Dendritic cell treated with granulocyte-macrophage colony-stimulating factor and Interleukin-4, amounts not matched to agents 40 ng/mL and 50 ng/mL, for 4 days (primary cell): ENCODE data around the gene MRPS2.
"Not testable (repeated sequence)": the region's sequence is repeated elsewhere in the genome, so short reads cannot be mapped to it uniquely, and the experiment has no call there.

ENCODE experiments used
- H3K27ac Mint-ChIP-seq: one replicate; pipeline ENCODE4 v1.8.0; 2022; ENCODE audit warnings: mild to moderate bottlenecking, mixed read lengths
- H3K27me3 Mint-ChIP-seq: one replicate; pipeline ENCODE4 v1.8.0; 2022; ENCODE audit warnings: mild to moderate bottlenecking, mixed read lengths
- H3K36me3 Mint-ChIP-seq: one replicate; pipeline ENCODE4 v1.8.0; 2022; ENCODE audit warnings: low read depth, mixed read lengths
- H3K4me1 Mint-ChIP-seq: one replicate; pipeline ENCODE4 v1.8.0; 2022; ENCODE audit warnings: low read depth, mixed read lengths
- H3K4me3 Mint-ChIP-seq: one replicate; pipeline ENCODE4 v1.8.0; 2022; ENCODE audit warnings: mild to moderate bottlenecking, moderate library complexity, mixed read lengths
- H3K9me3 Mint-ChIP-seq: one replicate; pipeline ENCODE4 v1.8.0; 2022; ENCODE audit warnings: mixed read lengths
- intact Hi-C: fragments of 100-400 bp; cut with micrococcal nuclease; formaldehyde crosslinking; loops from one replicate; pipeline ENCODE4 v1.15.0; 2022

MRPS2 gene

GRCh38 chr9:135512904-135513303 is 12.4 kb downstream of the MRPS2 start:
- Mint-ChIP-seq H3K27me3 (peaks cover 23% of the 10 kb centered on the region), H3K36me3 (no peaks in the 10 kb centered on the region), H3K27ac (no peak overlapping the region), H3K4me3 (no peak overlapping the region), H3K4me1 (no peaks in the 10 kb centered on the region), H3K9me3 (peaks cover 13% of the 10 kb centered on the region)
- intact Hi-C loops, result no loop called here

- no peak overlapping the region for H3K27ac Mint-ChIP-seq
- peaks cover 13% of the 10 kb centered on the region for H3K9me3 Mint-ChIP-seq
- H3K36me3 Mint-ChIP-seq, result no peaks in the 10 kb centered on the region
- H3K4me1 Mint-ChIP-seq, result no peaks in the 10 kb centered on the region
- peaks cover 25% of the 10 kb centered on the region for H3K27me3 Mint-ChIP-seq
- no peak overlapping the region for H3K4me3 Mint-ChIP-seq
- intact Hi-C loops, result no loop called here
These were observed 12.9 kb downstream of the MRPS2 start for GRCh38 chr9:135513351-135513846.

GRCh38 chr9:135513906-135514305 is 13.4 kb downstream of the MRPS2 start:
- H3K27me3 Mint-ChIP-seq, result peaks cover 27% of the 10 kb centered on the region
- H3K4me3 Mint-ChIP-seq, intact Hi-C loops, H3K27ac Mint-ChIP-seq, H3K9me3 Mint-ChIP-seq, H3K4me1 Mint-ChIP-seq, H3K36me3 Mint-ChIP-seq: not testable (repeated sequence)

GRCh38 chr9:135514342-135515082 is 14.0 kb downstream of the MRPS2 start:
- Mint-ChIP-seq H3K4me3 (no peak overlapping the region), H3K4me1 (no peaks in the 10 kb centered on the region), H3K27me3 (peaks cover 32% of the 10 kb centered on the region), H3K9me3 (peaks cover 2% of the 10 kb centered on the region), H3K36me3 (no peaks in the 10 kb centered on the region), H3K27ac (no peak overlapping the region)
- intact Hi-C loops, result no loop called here

- Mint-ChIP-seq H3K36me3 (no peaks in the 10 kb centered on the region), H3K27me3 (peaks cover 36% of the 10 kb centered on the region), H3K9me3 (no peaks in the 10 kb centered on the region), H3K4me1 (no peaks in the 10 kb centered on the region), H3K27ac (no peak overlapping the region), H3K4me3 (no peak overlapping the region)
- intact Hi-C loops, result no loop called here
These were observed 14.8 kb downstream of the MRPS2 start for GRCh38 chr9:135515083-135515951.

GRCh38 chr9:135516132-135516860 is 15.8 kb downstream of the MRPS2 start:
- Mint-ChIP-seq H3K27ac (no peak overlapping the region), H3K4me3 (no peak overlapping the region), H3K9me3 (no peaks in the 10 kb centered on the region), H3K27me3 (peaks cover 39% of the 10 kb centered on the region), H3K36me3 (no peaks in the 10 kb centered on the region), H3K4me1 (no peaks in the 10 kb centered on the region)
- intact Hi-C loops, result no loop called here

GRCh38 chr9:135517407-135517822 is 16.9 kb downstream of the MRPS2 start:
- intact Hi-C loops, result no loop called here
- no peaks in the 10 kb centered on the region for H3K4me1 Mint-ChIP-seq
- no peak overlapping the region for H3K4me3 Mint-ChIP-seq
- no peaks in the 10 kb centered on the region for H3K9me3 Mint-ChIP-seq
- no peak overlapping the region for H3K27ac Mint-ChIP-seq
- H3K27me3 Mint-ChIP-seq, result peaks cover 35% of the 10 kb centered on the region
- H3K36me3 Mint-ChIP-seq, result no peaks in the 10 kb centered on the region

GRCh38 chr9:135519179-135519971 is 18.9 kb downstream of the MRPS2 start:
- H3K36me3 Mint-ChIP-seq, result no peaks in the 10 kb centered on the region
- no peaks in the 10 kb centered on the region for H3K4me1 Mint-ChIP-seq
- peaks cover 30% of the 10 kb centered on the region for H3K27me3 Mint-ChIP-seq
- intact Hi-C loops, result no loop called here
- H3K9me3 Mint-ChIP-seq, result no peaks in the 10 kb centered on the region
- H3K4me3 Mint-ChIP-seq, result no peak overlapping the region
- H3K27ac Mint-ChIP-seq, result no peak overlapping the region

GRCh38 chr9:135520916-135521607 is 20.6 kb downstream of the MRPS2 start, which contains the start of gene LCN1:
TSS of gene LCN1 (plus strand) at chr9:135521440. CDS start at chr9:135521498, 58 bp downstream.
- Mint-ChIP-seq H3K4me3 (no peak within 1 kb of the TSS), H3K9me3 (no peaks in the 10 kb centered on the region), H3K4me1 (no peaks in the 10 kb centered on the region), H3K36me3 (no peaks in the 10 kb centered on the region), H3K27ac (no peak within 1 kb of the TSS), H3K27me3 (peaks cover 24% of the 10 kb centered on the region)
- intact Hi-C loops, result no loop called here

GRCh38 chr9:135521608-135522095 is 21.2 kb downstream of the MRPS2 start:
- H3K9me3 Mint-ChIP-seq, result no peaks in the 10 kb centered on the region
- H3K27me3 Mint-ChIP-seq, result peaks cover 24% of the 10 kb centered on the region
- no peaks in the 10 kb centered on the region for H3K36me3 Mint-ChIP-seq
- H3K4me3 Mint-ChIP-seq, result no peak overlapping the region
- intact Hi-C loops, result no loop called here
- no peak overlapping the region for H3K27ac Mint-ChIP-seq
- H3K4me1 Mint-ChIP-seq, result no peaks in the 10 kb centered on the region

GRCh38 chr9:135522137-135522877 is 21.8 kb downstream of the MRPS2 start:
- intact Hi-C loops, result no loop called here
- no peaks in the 10 kb centered on the region for H3K9me3 Mint-ChIP-seq
- H3K4me1 Mint-ChIP-seq, result no peaks in the 10 kb centered on the region

GRCh38 chr9:135522931-135523330 is 22.4 kb downstream of the MRPS2 start:
- Mint-ChIP-seq H3K36me3 (no peaks in the 10 kb centered on the region), H3K27ac (no peak overlapping the region), H3K4me1 (no peaks in the 10 kb centered on the region), H3K9me3 (no peaks in the 10 kb centered on the region), H3K27me3 (peaks cover 19% of the 10 kb centered on the region), H3K4me3 (no peak overlapping the region)
- intact Hi-C loops, result no loop called here

More at GRCh38 chr9:135522137-135522877, 21.8 kb downstream of the MRPS2 start:
- no peak overlapping the region for H3K27ac Mint-ChIP-seq
- H3K36me3 Mint-ChIP-seq, result no peaks in the 10 kb centered on the region
- H3K27me3 Mint-ChIP-seq, result peaks cover 23% of the 10 kb centered on the region
- H3K4me3 Mint-ChIP-seq, result no peak overlapping the region
